ENCODE data around the gene ASB18.

GRCh38 chr2:236215761-236216333 lies 48.4 kb downstream of the ASB18 start:
- no peak for TF ChIP-seq EZH2 (IDR thresholded peaks at IDR 0.05; ENCODE audit: insufficient read depth, poor library complexity, severe bottlenecking)
- no peak for TF ChIP-seq EZH2phosphoT487 (IDR thresholded peaks at IDR 0.05; ENCODE audit: insufficient read depth, low read depth)

Data from GM23248 (cell line).